Activated naive CD8-positive, alpha-beta T cell (primary cell): Measurements from ENCODE around the gene CASP7.
"Not testable (repeated sequence)": the region's sequence is repeated elsewhere in the genome, so short reads cannot be mapped to it uniquely, and the experiment has no call there.

Source experiments
- H3K27ac Mint-ChIP-seq: one replicate; pipeline ENCODE4 v1.8.0; 2021; ENCODE audit warnings: mixed read lengths
- H3K27me3 Mint-ChIP-seq: one replicate; pipeline ENCODE4 v1.8.0; 2021; ENCODE audit warnings: mixed read lengths
- H3K36me3 Mint-ChIP-seq: one replicate; pipeline ENCODE4 v1.8.0; 2021; ENCODE audit warnings: mixed read lengths
- H3K4me1 Mint-ChIP-seq: one replicate; pipeline ENCODE4 v1.8.0; 2021; ENCODE audit warnings: low read depth, mixed read lengths
- H3K4me3 Mint-ChIP-seq: one replicate; pipeline ENCODE4 v1.8.0; 2021; ENCODE audit warnings: mild to moderate bottlenecking, mixed read lengths
- H3K9me3 Mint-ChIP-seq: one replicate; pipeline ENCODE4 v1.8.0; 2021; ENCODE audit warnings: low read depth, mixed read lengths

Gene CASP7

DNA sequence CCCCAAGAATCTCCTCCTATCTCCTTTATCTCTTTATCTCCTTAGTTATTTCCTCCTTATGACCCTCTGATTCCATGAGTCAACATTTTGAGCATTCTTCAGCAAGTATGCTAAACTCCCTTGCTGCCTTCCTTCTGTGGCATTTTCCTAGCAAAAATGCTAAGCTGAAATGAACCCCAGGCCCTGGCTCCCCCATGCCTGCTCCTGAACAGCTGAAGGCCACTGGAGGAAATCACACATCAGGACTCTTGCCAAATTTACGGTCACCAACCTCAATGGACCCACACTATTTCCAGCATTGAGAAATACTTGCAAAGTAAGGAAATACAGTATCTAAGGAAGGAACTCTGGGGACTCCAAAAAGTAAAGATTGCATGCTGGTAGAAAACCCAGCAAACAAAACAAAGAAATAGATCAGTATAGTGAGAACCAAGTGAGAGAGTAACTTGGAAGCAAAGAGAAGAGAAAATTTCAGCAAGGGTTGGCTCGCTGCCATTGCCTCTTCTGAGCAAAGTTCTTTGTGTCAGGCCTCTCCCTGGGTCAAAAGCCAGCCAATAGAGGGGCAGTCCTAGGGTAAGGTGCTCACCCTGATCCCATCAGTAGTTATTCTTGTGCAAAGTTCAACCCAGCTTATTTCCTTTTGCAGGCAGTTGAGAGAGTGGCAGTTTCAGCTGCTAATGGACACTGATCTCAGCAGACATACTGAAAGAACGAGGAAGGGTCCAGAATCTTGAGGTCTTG is 66.7 kb downstream of the CASP7 start:
- H3K4me1 Mint-ChIP-seq, result no peaks in the 10 kb centered on the region
- H3K4me3 Mint-ChIP-seq, result no peak overlapping the region
- H3K36me3 Mint-ChIP-seq, result no peaks in the 10 kb centered on the region
- H3K9me3 Mint-ChIP-seq, result no peaks in the 10 kb centered on the region
- H3K27me3 Mint-ChIP-seq, result peaks cover 8% of the 10 kb centered on the region
- no peak overlapping the region for H3K27ac Mint-ChIP-seq

DNA sequence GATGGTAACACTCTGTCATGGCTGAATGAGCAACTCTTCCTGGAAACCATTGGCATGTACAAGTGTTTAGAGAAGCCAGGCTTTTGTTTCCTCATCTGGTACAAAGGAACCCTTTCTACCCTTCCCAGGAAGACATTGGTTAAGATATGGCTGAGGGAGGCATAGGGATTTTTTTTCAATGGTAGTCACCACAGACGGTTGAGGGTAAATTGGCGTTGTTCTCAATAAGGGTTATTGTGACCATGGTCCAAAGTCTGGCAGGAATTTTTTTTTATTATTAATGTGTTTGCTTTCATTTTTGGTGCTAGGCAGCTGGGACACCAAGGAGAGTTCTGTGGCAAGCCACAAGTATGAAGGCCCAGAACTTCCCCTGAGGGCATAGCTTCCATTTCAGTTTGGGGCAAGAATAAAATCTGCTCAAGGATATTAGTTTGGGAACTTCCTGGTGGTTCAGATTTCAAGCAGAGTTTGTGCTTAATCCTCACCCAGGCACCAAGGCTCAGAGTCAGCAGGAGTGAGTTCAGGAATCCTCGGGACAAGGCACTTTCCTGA is 71.5 kb downstream of the CASP7 start, which contains the start of gene PLEKHS1:
TSS of gene PLEKHS1 (plus strand) at position 502 of the 552 bp plus-strand sequence. CDS start 3,596 bp downstream, outside the sequence.
- Mint-ChIP-seq H3K36me3 (no peaks in the 10 kb centered on the region), H3K27me3 (peaks cover 8% of the 10 kb centered on the region), H3K27ac (no peak within 1 kb of the TSS), H3K9me3 (no peaks in the 10 kb centered on the region), H3K4me3 (no peak within 1 kb of the TSS), H3K4me1 (no peaks in the 10 kb centered on the region)

DNA sequence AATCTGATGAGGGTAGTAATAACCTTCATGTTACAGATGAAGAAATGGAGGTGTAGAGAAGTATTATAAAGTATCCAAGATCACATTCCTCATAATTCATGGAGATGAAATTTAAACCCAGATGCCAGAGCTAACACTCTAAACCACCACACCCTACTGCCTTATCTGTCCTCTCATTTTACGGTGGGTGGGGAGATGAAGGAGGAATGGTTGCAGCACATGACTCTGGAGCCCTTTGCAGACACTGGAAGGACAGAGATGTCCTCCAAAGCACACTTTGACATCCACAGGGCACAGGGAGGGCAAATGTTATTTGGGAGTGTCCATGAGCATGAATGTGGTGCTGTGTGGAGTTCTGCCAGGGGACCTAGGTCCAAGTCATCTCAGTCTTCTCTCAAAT is 72.8 kb downstream of the CASP7 start:
- H3K36me3 Mint-ChIP-seq, result no peaks in the 10 kb centered on the region
- peaks cover 8% of the 10 kb centered on the region for H3K27me3 Mint-ChIP-seq
- no peaks in the 10 kb centered on the region for H3K9me3 Mint-ChIP-seq
- H3K4me3 Mint-ChIP-seq, result no peak overlapping the region
- H3K4me1 Mint-ChIP-seq, result no peaks in the 10 kb centered on the region
- H3K27ac Mint-ChIP-seq, result no peak overlapping the region

- H3K4me3 Mint-ChIP-seq, result no peak overlapping the region
- H3K36me3 Mint-ChIP-seq, result no peaks in the 10 kb centered on the region
- H3K27me3 Mint-ChIP-seq, result peaks cover 8% of the 10 kb centered on the region
- no peaks in the 10 kb centered on the region for H3K4me1 Mint-ChIP-seq
- H3K27ac Mint-ChIP-seq, result no peak overlapping the region
- H3K9me3 Mint-ChIP-seq, result no peaks in the 10 kb centered on the region
Observed at GRCh38 chr10:113753020-113753692, 73.4 kb downstream of the CASP7 start.

DNA sequence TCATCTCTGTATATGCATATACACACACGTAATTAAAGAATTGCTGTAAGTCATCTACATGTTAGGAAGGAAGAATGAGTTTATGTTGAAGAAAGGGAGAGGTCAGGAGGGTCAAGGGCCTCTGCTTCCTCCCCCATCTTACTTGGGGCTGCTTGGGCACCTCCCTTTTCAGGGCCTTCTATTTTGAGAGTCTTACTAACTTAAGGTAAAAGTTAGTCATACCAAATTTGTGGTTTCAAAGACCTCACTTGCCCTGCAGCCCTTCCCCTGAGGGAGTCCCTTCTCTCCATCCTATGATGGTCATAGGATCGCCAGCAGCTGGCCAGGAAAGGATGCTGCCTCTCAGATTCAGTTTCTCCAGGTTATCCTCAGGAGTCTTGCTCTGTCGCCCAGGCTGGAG is 74.4 kb downstream of the CASP7 start:
- Mint-ChIP-seq H3K27ac (no peak overlapping the region), H3K4me1 (no peaks in the 10 kb centered on the region), H3K36me3 (no peaks in the 10 kb centered on the region), H3K27me3 (peaks cover 6% of the 10 kb centered on the region), H3K4me3 (no peak overlapping the region), H3K9me3 (no peaks in the 10 kb centered on the region)

GRCh38 chr10:113754768-113755167 is 75.1 kb downstream of the CASP7 start:
- Mint-ChIP-seq H3K4me1 (no peaks in the 10 kb centered on the region), H3K27me3 (peaks cover 6% of the 10 kb centered on the region), H3K4me3 (no peak overlapping the region), H3K27ac (no peak overlapping the region), H3K9me3 (no peaks in the 10 kb centered on the region), H3K36me3 (no peaks in the 10 kb centered on the region)

GRCh38 chr10:113756940-113757543 is 77.3 kb downstream of the CASP7 start:
- Mint-ChIP-seq H3K4me3 (no peak overlapping the region), H3K4me1 (no peaks in the 10 kb centered on the region), H3K36me3 (no peaks in the 10 kb centered on the region), H3K27ac (no peak overlapping the region), H3K27me3 (peaks cover 5% of the 10 kb centered on the region), H3K9me3 (no peaks in the 10 kb centered on the region)

DNA sequence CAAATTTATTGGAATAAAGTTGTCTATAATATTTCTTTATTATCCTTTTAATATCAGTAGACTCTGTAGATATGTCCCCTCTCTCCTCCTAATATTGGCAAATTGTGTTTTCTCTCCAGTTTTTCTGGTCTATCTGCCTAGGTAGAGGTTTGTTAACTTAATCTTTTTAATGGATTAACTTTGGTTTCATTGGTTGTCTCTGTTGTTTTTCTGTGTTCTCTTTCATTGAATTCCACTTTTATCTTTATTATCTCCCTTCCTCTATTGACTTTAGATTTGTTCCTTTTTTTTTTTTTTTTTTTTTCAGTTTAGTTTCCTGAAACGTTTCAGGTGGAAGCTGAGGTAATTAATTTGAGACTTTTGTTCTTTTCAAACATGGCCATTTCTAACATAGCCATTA is 82.4 kb downstream of the CASP7 start:
- Mint-ChIP-seq H3K27me3 (peaks cover 5% of the 10 kb centered on the region), H3K27ac (no peak overlapping the region), H3K4me1 (no peaks in the 10 kb centered on the region), H3K4me3 (no peak overlapping the region), H3K36me3 (peaks cover 2% of the 10 kb centered on the region), H3K9me3 (peaks cover 9% of the 10 kb centered on the region)

- H3K27me3 Mint-ChIP-seq, result peaks cover 9% of the 10 kb centered on the region
- no peak overlapping the region for H3K4me3 Mint-ChIP-seq
- H3K4me1 Mint-ChIP-seq, result no peaks in the 10 kb centered on the region
- H3K9me3 Mint-ChIP-seq, result peaks cover 9% of the 10 kb centered on the region
- H3K27ac Mint-ChIP-seq, result no peak overlapping the region
- H3K36me3 Mint-ChIP-seq, result peaks cover 2% of the 10 kb centered on the region
Observed at GRCh38 chr10:113764582-113764981, 84.9 kb downstream of the CASP7 start.

DNA sequence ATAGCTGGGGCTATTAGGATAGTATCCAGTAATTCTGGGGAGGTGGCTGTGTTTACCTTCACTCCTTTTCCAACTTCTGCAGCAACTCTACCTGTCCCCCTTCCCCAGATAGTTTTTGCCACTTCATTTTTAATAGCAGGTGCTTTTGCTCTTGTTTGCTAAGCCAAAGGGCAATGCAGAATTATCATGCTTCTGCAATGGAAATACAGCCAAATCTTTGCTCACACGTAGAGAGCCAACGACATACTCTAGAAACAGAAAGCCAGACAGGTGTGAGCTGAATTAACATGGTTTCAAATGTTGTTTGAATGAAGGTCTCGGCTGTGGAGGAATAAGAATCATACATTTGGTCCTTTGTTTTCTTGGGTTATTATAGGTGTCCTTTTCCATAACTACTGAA is 86.2 kb downstream of the CASP7 start:
- H3K4me1 Mint-ChIP-seq, result no peaks in the 10 kb centered on the region
- H3K9me3 Mint-ChIP-seq, result peaks cover 9% of the 10 kb centered on the region
- H3K36me3 Mint-ChIP-seq, result peaks cover 2% of the 10 kb centered on the region
- no peak overlapping the region for H3K4me3 Mint-ChIP-seq
- H3K27me3 Mint-ChIP-seq, result peaks cover 17% of the 10 kb centered on the region
- H3K27ac Mint-ChIP-seq, result no peak overlapping the region

GRCh38 chr10:113767222-113767621 is 87.5 kb downstream of the CASP7 start:
- no peaks in the 10 kb centered on the region for H3K4me1 Mint-ChIP-seq
- H3K36me3 Mint-ChIP-seq, result peaks cover 2% of the 10 kb centered on the region
- H3K9me3 Mint-ChIP-seq, result peaks cover 9% of the 10 kb centered on the region
- no peak overlapping the region for H3K4me3 Mint-ChIP-seq
- H3K27me3 Mint-ChIP-seq, result peaks cover 22% of the 10 kb centered on the region
- H3K27ac Mint-ChIP-seq, result no peak overlapping the region

- Mint-ChIP-seq H3K36me3 (no peaks in the 10 kb centered on the region), H3K4me1 (no peaks in the 10 kb centered on the region), H3K27ac (no peak overlapping the region), H3K4me3 (no peak overlapping the region), H3K9me3 (no peaks in the 10 kb centered on the region), H3K27me3 (peaks cover 23% of the 10 kb centered on the region)
Observed at GRCh38 chr10:113770346-113770745, 90.6 kb downstream of the CASP7 start.

DNA sequence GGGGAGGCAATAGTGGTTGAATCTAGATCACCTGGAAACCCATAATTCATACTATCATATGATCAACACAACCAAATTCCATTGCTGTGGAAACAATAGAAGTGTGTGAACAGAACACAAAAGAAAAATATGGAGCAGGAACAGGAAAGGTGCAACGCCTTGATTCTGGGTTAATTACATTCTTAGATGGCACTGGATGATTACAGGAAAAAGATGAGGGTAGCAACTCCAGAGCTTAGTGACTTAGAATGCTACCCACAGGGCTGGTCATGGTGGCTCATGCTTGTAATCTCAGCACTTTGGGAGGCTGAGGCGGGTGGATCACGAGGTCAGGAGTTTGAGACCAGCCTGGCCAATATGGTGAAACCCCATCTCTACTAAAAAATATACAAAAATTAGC is 91.4 kb downstream of the CASP7 start:
- not testable (repeated sequence) for H3K9me3 Mint-ChIP-seq, H3K4me3 Mint-ChIP-seq, H3K27ac Mint-ChIP-seq, H3K36me3 Mint-ChIP-seq, H3K4me1 Mint-ChIP-seq
- peaks cover 20% of the 10 kb centered on the region for H3K27me3 Mint-ChIP-seq

GRCh38 chr10:113775686-113776294 is 96.1 kb downstream of the CASP7 start:
- Mint-ChIP-seq H3K4me1 (no peaks in the 10 kb centered on the region), H3K27me3 (peaks cover 10% of the 10 kb centered on the region), H3K4me3 (no peak overlapping the region), H3K9me3 (no peaks in the 10 kb centered on the region), H3K36me3 (no peaks in the 10 kb centered on the region), H3K27ac (no peak overlapping the region)

DNA sequence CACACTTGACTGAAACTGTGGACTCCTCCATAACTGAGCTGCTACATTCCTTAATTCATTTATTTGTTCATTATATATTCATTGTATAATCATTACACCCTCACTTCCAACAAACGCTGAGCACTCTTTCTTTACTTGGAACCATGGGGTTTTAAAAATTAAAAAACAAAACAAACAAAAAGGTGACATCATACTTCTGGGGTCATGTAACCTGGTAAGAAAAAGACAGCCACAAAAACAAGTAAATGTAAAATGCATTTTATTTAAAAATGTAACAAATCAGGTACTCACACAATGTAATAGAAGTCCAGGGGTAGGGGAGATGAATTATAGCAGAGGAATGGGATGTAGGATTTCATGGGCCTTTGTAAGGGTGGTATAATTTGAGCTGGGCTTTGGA is 96.8 kb downstream of the CASP7 start:
- Mint-ChIP-seq H3K4me1 (no peaks in the 10 kb centered on the region), H3K4me3 (no peak overlapping the region), H3K27ac (no peak overlapping the region), H3K9me3 (no peaks in the 10 kb centered on the region), H3K27me3 (peaks cover 6% of the 10 kb centered on the region), H3K36me3 (no peaks in the 10 kb centered on the region)
